ENCODE measurements around the gene PDGFRB.

GRCh38 chr5:150082374-150082773, 73.3 kb downstream of the PDGFRB start:
- TF ChIP-seq EP300 (conservative IDR thresholded peaks at IDR 0.05; ENCODE audit: poor library complexity, severe bottlenecking) (no peak), TAF1 (IDR thresholded peaks at IDR 0.05; ENCODE audit: low read depth) (no peak), SMC3 (conservative IDR thresholded peaks at IDR 0.05; ENCODE audit: poor library complexity) (no peak), MXI1 (conservative IDR thresholded peaks at IDR 0.05; ENCODE audit: poor library complexity, severe bottlenecking) (no peak), EZH2 (IDR thresholded peaks at IDR 0.05; ENCODE audit: borderline replicate concordance, insufficient read depth, low read length, poor library complexity, severe bottlenecking) (no peak), RAD21 (conservative IDR thresholded peaks at IDR 0.05) (no peak), POLR2AphosphoS5 (IDR thresholded peaks at IDR 0.05) (no peak)
- TF ChIP-seq, protein P1, sequence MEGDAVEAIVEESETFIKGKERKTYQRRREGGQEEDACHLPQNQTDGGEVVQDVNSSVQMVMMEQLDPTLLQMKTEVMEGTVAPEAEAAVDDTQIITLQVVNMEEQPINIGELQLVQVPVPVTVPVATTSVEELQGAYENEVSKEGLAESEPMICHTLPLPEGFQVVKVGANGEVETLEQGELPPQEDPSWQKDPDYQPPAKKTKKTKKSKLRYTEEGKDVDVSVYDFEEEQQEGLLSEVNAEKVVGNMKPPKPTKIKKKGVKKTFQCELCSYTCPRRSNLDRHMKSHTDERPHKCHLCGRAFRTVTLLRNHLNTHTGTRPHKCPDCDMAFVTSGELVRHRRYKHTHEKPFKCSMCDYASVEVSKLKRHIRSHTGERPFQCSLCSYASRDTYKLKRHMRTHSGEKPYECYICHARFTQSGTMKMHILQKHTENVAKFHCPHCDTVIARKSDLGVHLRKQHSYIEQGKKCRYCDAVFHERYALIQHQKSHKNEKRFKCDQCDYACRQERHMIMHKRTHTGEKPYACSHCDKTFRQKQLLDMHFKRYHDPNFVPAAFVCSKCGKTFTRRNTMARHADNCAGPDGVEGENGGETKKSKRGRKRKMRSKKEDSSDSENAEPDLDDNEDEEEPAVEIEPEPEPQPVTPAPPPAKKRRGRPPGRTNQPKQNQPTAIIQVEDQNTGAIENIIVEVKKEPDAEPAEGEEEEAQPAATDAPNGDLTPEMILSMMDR (IDR thresholded peaks at IDR 0.05; ENCODE audit: poor library complexity, severe bottlenecking): no peak

All from neural cell (in vitro differentiated cells).